K562 (cell line): ENCODE measurements around the gene C15orf61. TPM values are rescaled to one million over a fixed set of nuclear protein-coding genes. Genes with fewer than 3 reads are reported as not detected.
A peak's percentile ranks its signal among the peaks of the same experiment; 100 is the strongest.

Experiments
- ATAC-seq: fragments of 200-7000 bp; cut with Tn5 transposase; 3 replicates; pipeline ENCODE4 v1.9.1; 2020; ENCODE audit warnings: moderate library complexity
- BruUV-seq: library from RNA; stranded (reverse); fragments of 400-500 nt; replicated peaks from 2 replicates; lab custom pipeline; 2021; lab: Mats Ljungman, UMichigan
- CTCF ChIA-PET: fragments of 300-600 bp; formaldehyde crosslinking; extraction: SDS; loops from one replicate; lab custom pipeline; 2021; ENCODE audit warnings: low intra/inter-chr PET ratio; lab: Yijun Ruan, JAX
- POLR2A ChIA-PET: fragments of 300-600, 350-650 bp; sonication (Branson Sonifier 250); formaldehyde crosslinking; extraction: SDS; loops from one replicate; lab custom pipeline; 2021; ENCODE audit warnings: antibody characterized with exemption, inconsistent platforms; lab: Yijun Ruan, JAX
- DNase-seq, 4 experiments: peaks; one replicate each; pipeline versions ENCODE4 v3.0.0 to v3.0.0-alpha.2; 2011 to 2018; ENCODE audit warnings: low spot score in 3 of 4, mixed read lengths in 3 of 4; ENCODE audit errors: extremely low read depth in 1 of 4
- FAIRE-seq: peaks from 2 replicates; lab custom pipeline; 2011; peaks lifted over from hg19 to GRCh38; lab: Jason Lieb, UNC
- H2AFZ ChIP-seq: 2 replicates; pipeline ENCODE4 v1.6.0; 2011; ENCODE audit warnings: low read depth, low read length, control low read depth, inconsistent platforms
- H3K27ac ChIP-seq: fragments of 200-600 bp; 3 replicates; pipeline ENCODE4 v1.8.0; 2011; ENCODE audit warnings: low read depth, mild to moderate bottlenecking, control low read depth, inconsistent platforms, low read length, moderate library complexity, mixed read lengths; ENCODE audit errors: extremely low read depth
- H3K27me3 ChIP-seq, 2 experiments: fragments of 300-600 bp in 1 of 2; 2 replicates in 1 of 2; 3 replicates in 1 of 2; pipeline versions ENCODE4 v1.6.0 to v1.8.0; 2011; ENCODE audit warnings: inconsistent platforms in 2 of 2, low read length in 2 of 2, mild to moderate bottlenecking in 1 of 2, mixed read lengths in 1 of 2, moderate library complexity in 1 of 2; ENCODE audit not compliant: control insufficient read depth in 2 of 2, insufficient read depth in 2 of 2
- H3K36me3 ChIP-seq: fragments of 300-600 bp; 3 replicates; pipeline ENCODE4 v1.8.0; 2011; ENCODE audit warnings: mild to moderate bottlenecking, low read length, inconsistent platforms; ENCODE audit not compliant: control insufficient read depth, insufficient read depth
- H3K4me1 ChIP-seq, 2 experiments: fragments of 200-600 bp in 1 of 2; replicated peaks in 1 of 2; 2 replicates in 1 of 2; 3 replicates in 1 of 2; pipeline versions ENCODE4 v1.5.1 to v1.8.0; 2011; ENCODE audit warnings: inconsistent platforms in 2 of 2, low read length in 2 of 2, mild to moderate bottlenecking in 1 of 2, mixed read lengths in 1 of 2, moderate library complexity in 1 of 2; ENCODE audit not compliant: control insufficient read depth in 2 of 2, insufficient read depth in 2 of 2
- H3K4me2 ChIP-seq: 2 replicates; pipeline ENCODE4 v1.6.1; 2011; ENCODE audit warnings: low read length, control low read depth, inconsistent platforms, mixed read lengths; ENCODE audit not compliant: insufficient read depth
- H3K4me3 ChIP-seq: fragments of 200-600 bp; sonication (generic), shearing (Covaris generic); 2 replicates; pipeline ENCODE4 v1.5.1; 2016; ENCODE audit warnings: control low read depth, inconsistent platforms
- H3K79me2 ChIP-seq: fragments of 200-600 bp; 3 replicates; pipeline ENCODE4 v1.8.0; 2011; ENCODE audit warnings: low read length, inconsistent platforms; ENCODE audit not compliant: control insufficient read depth, insufficient read depth
- H3K9ac ChIP-seq, 2 experiments: 2 replicates each; pipeline versions ENCODE4 v1.6.0 to v1.6.1; 2011; ENCODE audit warnings: low read depth in 2 of 2, low read length in 2 of 2, control low read depth in 1 of 2, inconsistent platforms in 1 of 2, mild to moderate bottlenecking in 1 of 2, mixed read lengths in 1 of 2; ENCODE audit not compliant: insufficient read depth in 1 of 2
- H3K9me1 ChIP-seq: one replicate; pipeline ENCODE4 v1.6.0; 2011; ENCODE audit warnings: inconsistent platforms, mild to moderate bottlenecking, low read length, moderate library complexity; ENCODE audit not compliant: control insufficient read depth, insufficient read depth
- H3K9me3 ChIP-seq: replicated peaks from 2 replicates; pipeline ENCODE4 v1.5.1; 2011; ENCODE audit warnings: low read depth, low read length, inconsistent platforms; ENCODE audit not compliant: control insufficient read depth, insufficient read depth
- H4K20me1 ChIP-seq: replicated peaks from 2 replicates; pipeline ENCODE4 v1.6.1; 2011; ENCODE audit warnings: low read length, inconsistent platforms, mixed read lengths; ENCODE audit not compliant: control insufficient read depth, insufficient read depth
- BCOR ChIP-seq: fragments of 450-650 bp; IDR thresholded peaks from 2 replicates; pipeline ENCODE4 v1.6.1; 2016
- BDP1 ChIP-seq: IDR thresholded peaks from 3 replicates; pipeline ENCODE4 v1.6.1; 2011; ENCODE audit not compliant: insufficient read length, insufficient read depth
- DPF2 ChIP-seq: fragments of 450-650 bp; IDR thresholded peaks from 2 replicates; pipeline ENCODE4 v1.6.1; 2016
- KDM1A ChIP-seq, 2 experiments: fragments of 450-650 bp; IDR thresholded peaks; 2 replicates each; pipeline ENCODE4 v1.6.1; 2016; ENCODE audit warnings: mild to moderate bottlenecking in 2 of 2
- KLF6 ChIP-seq: fragments of 250-450 bp; sonication (Bioruptor Pico); IDR thresholded peaks from 2 replicates; pipeline ENCODE4 v1.4.0; 2020; ENCODE audit warnings: mild to moderate bottlenecking, moderate library complexity, borderline replicate concordance
- NFIC ChIP-seq: fragments of 450-650 bp; IDR thresholded peaks from 2 replicates; pipeline ENCODE4 v1.6.1; 2017; ENCODE audit warnings: mild to moderate bottlenecking, inconsistent platforms
- PCBP1 ChIP-seq: fragments of 200-400 bp; formaldehyde crosslinking; IDR thresholded peaks from 2 replicates; pipeline ENCODE4 v1.6.1; 2018; ENCODE audit warnings: mild to moderate bottlenecking, low read depth, low read length; ENCODE audit not compliant: poor library complexity, severe bottlenecking
- POLR2AphosphoS5 ChIP-seq: IDR thresholded peaks from 2 replicates; pipeline ENCODE4 v1.6.1; 2011; ENCODE audit warnings: mild to moderate bottlenecking, low read depth, low read length, moderate library complexity; ENCODE audit not compliant: control insufficient read depth, insufficient read depth
- SOX6 ChIP-seq: fragments of 450-650 bp; IDR thresholded peaks from 2 replicates; pipeline ENCODE4 v1.6.1; 2014; ENCODE audit warnings: mild to moderate bottlenecking
- SP1 ChIP-seq: sonication (generic); formaldehyde crosslinking; IDR thresholded peaks from 2 replicates; pipeline ENCODE4 v1.8.1; 2022; ENCODE audit warnings: mild to moderate bottlenecking, missing genetic modification reagents
- ZEB2 ChIP-seq: fragments of 450-650 bp; IDR thresholded peaks from 2 replicates; pipeline ENCODE4 v1.6.1; 2016
- WGBS: fragments of 100-300 bp; shearing (Covaris generic); methylation state at CpG from one replicate; pipeline ENCODE4 v1.1.6; 2016; ENCODE audit warnings: low coverage, mixed read lengths; ENCODE audit not compliant: insufficient coverage; ENCODE audit errors: missing lambda C conversion rate; 5-methylcytosine and 5-hydroxymethylcytosine counted together
- in situ Hi-C: fragments of 300-500 bp; cut with MboI; formaldehyde crosslinking; loops from 4 replicates; pipeline ENCODE4 v1.15.0; 2018; ENCODE audit warnings: inconsistent platforms, mixed read lengths
- intact Hi-C: fragments of 100-400 bp; cut with micrococcal nuclease; formaldehyde crosslinking; loops from 2 replicates; pipeline ENCODE4 v1.14.2; 2022
- polyA plus RNA-seq, 8 experiments: library from polyadenylated mRNA; depleted of rRNA in 4 of 8; stranded (reverse) in 5 of 8; unstranded in 3 of 8; fragments of >200 nt; fragmentation: Nextera tagmentation in 2 of 8; fragmentation: Illumina TruSeq in 1 of 8; extraction: Ambion mirVana in 2 of 8; extraction: Trizol in 1 of 8; gene quantifications; 2 replicates each; pipeline versions ENCODE4 v1.2.1 to v1.2.3, GENCODE V29; 2011 to 2014; ENCODE audit warnings: inconsistent platforms in 1 of 8, missing spikeins in 1 of 8
- total RNA-seq, 7 experiments: library from RNA; depleted of rRNA in 6 of 7; stranded (reverse); fragments of >200 nt in 6 of 7; fragmentation: Illumina TruSeq in 2 of 7; extraction: Trizol in 2 of 7; gene quantifications; 2 replicates each; pipeline versions ENCODE4 v1.2.1 to v1.2.3, GENCODE V29; 2011 to 2021; ENCODE audit warnings: low replicate concordance in 1 of 7
- TF ChIP-seq, protein P1 (sequence below): fragments of 450-650 bp; IDR thresholded peaks from 2 replicates; pipeline ENCODE4 v1.6.1; 2017; ENCODE audit warnings: antibody characterized with exemption, mild to moderate bottlenecking
- TF ChIP-seq, protein P2 (sequence below), 2 experiments: fragments of 450-650 bp; IDR thresholded peaks; 2 replicates each; pipeline ENCODE4 v1.6.1; 2018; ENCODE audit warnings: mild to moderate bottlenecking in 2 of 2, low read depth in 1 of 2; ENCODE audit not compliant: partially characterized antibody in 2 of 2

C15orf61 gene
- total and polyA plus RNA-seq, 9 of the 15 experiments (the other 6 are each of a cell fraction or from before 2014, with no cell fraction given) = 1.6 to 10.5 (median 4.3) TPM

- TF ChIP-seq, protein P1, sequence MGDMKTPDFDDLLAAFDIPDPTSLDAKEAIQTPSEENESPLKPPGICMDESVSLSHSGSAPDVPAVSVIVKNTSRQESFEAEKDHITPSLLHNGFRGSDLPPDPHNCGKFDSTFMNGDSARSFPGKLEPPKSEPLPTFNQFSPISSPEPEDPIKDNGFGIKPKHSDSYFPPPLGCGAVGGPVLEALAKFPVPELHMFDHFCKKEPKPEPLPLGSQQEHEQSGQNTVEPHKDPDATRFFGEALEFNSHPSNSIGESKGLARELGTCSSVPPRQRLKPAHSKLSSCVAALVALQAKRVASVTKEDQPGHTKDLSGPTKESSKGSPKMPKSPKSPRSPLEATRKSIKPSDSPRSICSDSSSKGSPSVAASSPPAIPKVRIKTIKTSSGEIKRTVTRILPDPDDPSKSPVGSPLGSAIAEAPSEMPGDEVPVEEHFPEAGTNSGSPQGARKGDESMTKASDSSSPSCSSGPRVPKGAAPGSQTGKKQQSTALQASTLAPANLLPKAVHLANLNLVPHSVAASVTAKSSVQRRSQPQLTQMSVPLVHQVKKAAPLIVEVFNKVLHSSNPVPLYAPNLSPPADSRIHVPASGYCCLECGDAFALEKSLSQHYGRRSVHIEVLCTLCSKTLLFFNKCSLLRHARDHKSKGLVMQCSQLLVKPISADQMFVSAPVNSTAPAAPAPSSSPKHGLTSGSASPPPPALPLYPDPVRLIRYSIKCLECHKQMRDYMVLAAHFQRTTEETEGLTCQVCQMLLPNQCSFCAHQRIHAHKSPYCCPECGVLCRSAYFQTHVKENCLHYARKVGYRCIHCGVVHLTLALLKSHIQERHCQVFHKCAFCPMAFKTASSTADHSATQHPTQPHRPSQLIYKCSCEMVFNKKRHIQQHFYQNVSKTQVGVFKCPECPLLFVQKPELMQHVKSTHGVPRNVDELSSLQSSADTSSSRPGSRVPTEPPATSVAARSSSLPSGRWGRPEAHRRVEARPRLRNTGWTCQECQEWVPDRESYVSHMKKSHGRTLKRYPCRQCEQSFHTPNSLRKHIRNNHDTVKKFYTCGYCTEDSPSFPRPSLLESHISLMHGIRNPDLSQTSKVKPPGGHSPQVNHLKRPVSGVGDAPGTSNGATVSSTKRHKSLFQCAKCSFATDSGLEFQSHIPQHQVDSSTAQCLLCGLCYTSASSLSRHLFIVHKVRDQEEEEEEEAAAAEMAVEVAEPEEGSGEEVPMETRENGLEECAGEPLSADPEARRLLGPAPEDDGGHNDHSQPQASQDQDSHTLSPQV = no peak
These were observed 5.4 kb upstream of the C15orf61 start (continued) for GRCh38 chr15:67515557-67515956.

DNA sequence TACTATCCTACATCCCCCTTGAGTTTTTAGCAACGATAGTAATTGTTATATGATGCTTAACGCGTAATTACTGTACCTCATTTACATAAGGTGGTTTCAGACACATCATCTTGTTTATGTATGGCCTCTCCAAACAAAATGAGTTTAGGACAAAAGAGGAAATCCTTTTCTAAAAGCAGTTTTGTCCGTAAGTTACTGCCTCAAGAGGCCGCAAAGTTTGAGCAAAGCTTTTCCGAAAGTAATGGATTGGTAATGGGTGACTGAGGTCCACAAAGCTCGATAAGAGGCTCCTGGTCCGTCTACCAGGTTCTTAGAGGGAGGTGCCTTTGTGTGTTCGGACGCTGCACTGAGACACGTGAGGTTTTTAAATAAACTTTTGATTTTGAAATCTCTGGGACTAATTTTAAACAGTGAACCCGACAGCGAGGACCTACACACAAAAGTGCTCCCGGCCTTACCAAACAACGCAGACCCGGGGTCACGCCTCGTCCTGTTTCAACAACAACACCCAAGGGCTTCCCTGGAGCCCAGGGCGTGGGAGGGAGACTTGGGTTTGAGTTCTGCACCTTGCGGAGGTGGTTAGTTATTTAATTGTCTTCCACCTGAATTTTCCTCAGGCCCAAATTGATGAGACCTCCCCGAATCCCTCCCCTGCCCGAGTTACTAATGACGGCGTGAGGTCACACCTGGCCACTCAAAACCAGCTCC is 456 bp upstream of the C15orf61 start:
- Histone ChIP-seq H3K36me3 (no peaks in the 10 kb centered on the region), H3K27ac (peak overlapping the region; percentile 97), H4K20me1 (no peaks in the 10 kb centered on the region), H3K4me1 (peaks cover 6 to 21% of the 10 kb centered on the region in 2 experiments; a peak in 4 of 5 replicates), H3K79me2 (peaks cover 43% of the 10 kb centered on the region), H3K4me3 (peak overlapping the region; percentile 82), H3K4me2 (peak overlapping the region; percentile 94), H3K9me1 (no peaks in the 10 kb centered on the region), H3K9ac (peak overlapping the region; percentile 90 to 100), H2AFZ (peak overlapping the region; percentile 93), H3K27me3 (no peaks in the 10 kb centered on the region), H3K9me3 (no peaks in the 10 kb centered on the region)
- DNase-seq (no peak), ATAC-seq (peak; percentile 16), FAIRE-seq (peak; percentile 59)
- POLR2A ChIA-PET = interaction anchor here (0.6 to 2.3 kb wide), 9 partner anchors 10 to 1031 kb away, joined by 3 to 9 read pairs (median 3); partner anchors contain the start of gene MAP2K5
- BruUV-seq = TSS peak; percentile 87
- intact Hi-C loops (no loop called here), in situ Hi-C loops (no loop called here)
- 17% methylated on average over 24 of the region's 24 CpGs for WGBS
- CTCF ChIA-PET = no interaction called here
- TF ChIP-seq DPF2 (peak; percentile 29), SP1 (CRISPR knock-in tag) (peak; percentile 22), KDM1A (IDR thresholded peaks at IDR 0.05) (peak; percentile 39 to 44; a peak in 1 of 4 replicates), ZEB2 (peak; percentile 84), NFIC (no peak), POLR2AphosphoS5 (0 out of 2 replicates have a peak, but pooled peaks have one; percentile 4), BDP1 (no peak), KLF6 (CRISPR knock-in tag) (no peak), BCOR (0 out of 2 replicates have a peak, but pooled peaks have one; percentile 43), SOX6 (0 out of 2 replicates have a peak, but pooled peaks have one; percentile 4), PCBP1 (peak; percentile 9)
- TF ChIP-seq, protein P2, sequence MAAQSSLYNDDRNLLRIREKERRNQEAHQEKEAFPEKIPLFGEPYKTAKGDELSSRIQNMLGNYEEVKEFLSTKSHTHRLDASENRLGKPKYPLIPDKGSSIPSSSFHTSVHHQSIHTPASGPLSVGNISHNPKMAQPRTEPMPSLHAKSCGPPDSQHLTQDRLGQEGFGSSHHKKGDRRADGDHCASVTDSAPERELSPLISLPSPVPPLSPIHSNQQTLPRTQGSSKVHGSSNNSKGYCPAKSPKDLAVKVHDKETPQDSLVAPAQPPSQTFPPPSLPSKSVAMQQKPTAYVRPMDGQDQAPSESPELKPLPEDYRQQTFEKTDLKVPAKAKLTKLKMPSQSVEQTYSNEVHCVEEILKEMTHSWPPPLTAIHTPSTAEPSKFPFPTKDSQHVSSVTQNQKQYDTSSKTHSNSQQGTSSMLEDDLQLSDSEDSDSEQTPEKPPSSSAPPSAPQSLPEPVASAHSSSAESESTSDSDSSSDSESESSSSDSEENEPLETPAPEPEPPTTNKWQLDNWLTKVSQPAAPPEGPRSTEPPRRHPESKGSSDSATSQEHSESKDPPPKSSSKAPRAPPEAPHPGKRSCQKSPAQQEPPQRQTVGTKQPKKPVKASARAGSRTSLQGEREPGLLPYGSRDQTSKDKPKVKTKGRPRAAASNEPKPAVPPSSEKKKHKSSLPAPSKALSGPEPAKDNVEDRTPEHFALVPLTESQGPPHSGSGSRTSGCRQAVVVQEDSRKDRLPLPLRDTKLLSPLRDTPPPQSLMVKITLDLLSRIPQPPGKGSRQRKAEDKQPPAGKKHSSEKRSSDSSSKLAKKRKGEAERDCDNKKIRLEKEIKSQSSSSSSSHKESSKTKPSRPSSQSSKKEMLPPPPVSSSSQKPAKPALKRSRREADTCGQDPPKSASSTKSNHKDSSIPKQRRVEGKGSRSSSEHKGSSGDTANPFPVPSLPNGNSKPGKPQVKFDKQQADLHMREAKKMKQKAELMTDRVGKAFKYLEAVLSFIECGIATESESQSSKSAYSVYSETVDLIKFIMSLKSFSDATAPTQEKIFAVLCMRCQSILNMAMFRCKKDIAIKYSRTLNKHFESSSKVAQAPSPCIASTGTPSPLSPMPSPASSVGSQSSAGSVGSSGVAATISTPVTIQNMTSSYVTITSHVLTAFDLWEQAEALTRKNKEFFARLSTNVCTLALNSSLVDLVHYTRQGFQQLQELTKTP (IDR thresholded peaks at IDR 0.05; ENCODE audit: low read depth in 1 of 2, partially characterized antibody in 2 of 2) = peak in 1 of 2 experiments; percentile 30
